Activated CD8-positive, alpha-beta T cell treated with anti-CD3 and anti-CD28 coated beads for 36 hours (primary cell): ENCODE results near the gene ADGRV1. TPM values are rescaled to one million over a fixed set of nuclear protein-coding genes. Genes with fewer than 3 reads are reported as not detected.
A peak's percentile ranks its signal among the peaks of the same experiment; 100 is the strongest.

Experiments
- ATAC-seq: fragments of 200-7000 bp; cut with Tn5 transposase; one replicate; pipeline ENCODE4 v1.10.0; 2021; ENCODE audit warnings: mild to moderate bottlenecking, moderate library complexity
- CTCF ChIA-PET: fragments of 350-600 bp; sonication (Branson Sonifier 250); formaldehyde crosslinking; loops from one replicate; lab custom pipeline; 2021; ENCODE audit warnings: antibody characterized with exemption; lab: Charles Lee
- POLR2A ChIA-PET: fragments of 350-600 bp; sonication (Branson Sonifier 250); formaldehyde crosslinking; loops from one replicate; lab custom pipeline; 2021; ENCODE audit warnings: antibody characterized with exemption; lab: Charles Lee
- DNase-seq: peaks from one replicate; pipeline ENCODE4 v3.0.0-alpha.2; 2020
- H3K27ac Mint-ChIP-seq: one replicate; pipeline ENCODE4 v1.8.0; 2021; ENCODE audit warnings: mild to moderate bottlenecking, mixed read lengths
- H3K27me3 Mint-ChIP-seq: one replicate; pipeline ENCODE4 v1.8.0; 2021; ENCODE audit warnings: mixed read lengths
- H3K36me3 Mint-ChIP-seq: one replicate; pipeline ENCODE4 v1.8.0; 2021; ENCODE audit warnings: low read depth, mixed read lengths
- H3K4me1 Mint-ChIP-seq: one replicate; pipeline ENCODE4 v1.8.0; 2021; ENCODE audit warnings: low read depth, mixed read lengths
- H3K4me3 Mint-ChIP-seq: one replicate; pipeline ENCODE4 v1.8.0; 2021; ENCODE audit warnings: mild to moderate bottlenecking, moderate library complexity, mixed read lengths
- H3K9me3 Mint-ChIP-seq: one replicate; pipeline ENCODE4 v1.8.0; 2021; ENCODE audit warnings: mixed read lengths
- CTCF ChIP-seq: fragments of 200-600 bp; IDR thresholded peaks from one replicate; pipeline ENCODE4 v1.8.0; 2022; ENCODE audit warnings: antibody characterized with exemption, mild to moderate bottlenecking
- intact Hi-C: fragments of 100-400 bp; cut with micrococcal nuclease; formaldehyde crosslinking; loops from one replicate; pipeline ENCODE4 v1.10.0; 2022
- total RNA-seq, 2 experiments: library from RNA; stranded (reverse); gene quantifications; one replicate each; pipeline ENCODE4 v1.2.3, GENCODE V29; 2021

The ADGRV1 gene
- total RNA-seq, 2 experiments from 2014 or later = 0.18 TPM; not detected in 1

- H3K4me3 Mint-ChIP-seq = no peak overlapping the region
Observed at GRCh38 chr5:90932052-90932699, 373.6 kb downstream of the ADGRV1 start.

GRCh38 chr5:90933298-90933697 is 374.7 kb downstream of the ADGRV1 start:
- ATAC-seq (no peak), DNase-seq (no peak)
- ChIA-PET POLR2A (no interaction called here), CTCF (interaction anchor here (0.7 to 7.2 kb wide), 9 partner anchors 10 to 489 kb away, joined by 3 to 70 read pairs (median 13); partner anchors contain the start of gene ARRDC3)
- intact Hi-C loops = loop anchor here (5.0 to 10.0 kb wide), 4 partner anchors 129 to 482 kb away; partner anchors contain the start of gene ARRDC3
- TF ChIP-seq CTCF = no peak
- Mint-ChIP-seq H3K27me3 (peaks cover 2% of the 10 kb centered on the region), H3K4me1 (peaks cover 2% of the 10 kb centered on the region), H3K27ac (no peak overlapping the region), H3K9me3 (no peaks in the 10 kb centered on the region), H3K4me3 (no peak overlapping the region), H3K36me3 (no peaks in the 10 kb centered on the region)

More at GRCh38 chr5:90932052-90932699, 373.6 kb downstream of the ADGRV1 start:
- Mint-ChIP-seq H3K36me3 (no peaks in the 10 kb centered on the region), H3K9me3 (no peaks in the 10 kb centered on the region), H3K4me1 (peaks cover 2% of the 10 kb centered on the region), H3K27ac (no peak overlapping the region), H3K27me3 (peaks cover 4% of the 10 kb centered on the region)
- TF ChIP-seq CTCF = peak; percentile 89
- intact Hi-C loops = loop anchor here (5.0 to 10.0 kb wide), 4 partner anchors 130 to 483 kb away; partner anchors contain the start of gene ARRDC3
- DNase-seq = peak; percentile 33
- POLR2A ChIA-PET = no interaction called here
- peak; percentile 42 for ATAC-seq
- CTCF ChIA-PET = interaction anchor here (0.6 to 7.2 kb wide), 75 partner anchors 11 to 531 kb away, joined by 3 to 70 read pairs (median 4); partner anchors contain the start of gene ARRDC3

- intact Hi-C loops = loop anchor here (5.0 to 10.0 kb wide), 4 partner anchors 128 to 481 kb away; partner anchors contain the start of gene ARRDC3
- H3K27me3 Mint-ChIP-seq = peaks cover 2% of the 10 kb centered on the region
- CTCF ChIA-PET = interaction anchor here (1.0 to 7.2 kb wide), 5 partner anchors 17 to 485 kb away, joined by 3 to 70 read pairs (median 9); partner anchors contain the start of gene ARRDC3
- ATAC-seq (no peak), DNase-seq (no peak)
- H3K4me3 Mint-ChIP-seq = no peak overlapping the region
- POLR2A ChIA-PET = no interaction called here
- H3K36me3 Mint-ChIP-seq = no peaks in the 10 kb centered on the region
- peaks cover 4% of the 10 kb centered on the region for H3K4me1 Mint-ChIP-seq
- no peak overlapping the region for H3K27ac Mint-ChIP-seq
- no peaks in the 10 kb centered on the region for H3K9me3 Mint-ChIP-seq
- no peak for TF ChIP-seq CTCF
Observed at GRCh38 chr5:90934091-90934719, 375.6 kb downstream of the ADGRV1 start.

- ATAC-seq (no peak), DNase-seq (no peak)
- POLR2A ChIA-PET = interaction anchor here (0.6 kb wide), 1 partner anchor 437 kb away, joined by 3 read pairs; no protein-coding TSS in a partner anchor
- Mint-ChIP-seq H3K27me3 (peaks cover 2% of the 10 kb centered on the region), H3K4me3 (no peak overlapping the region), H3K4me1 (peaks cover 9% of the 10 kb centered on the region), H3K9me3 (no peaks in the 10 kb centered on the region), H3K27ac (no peak overlapping the region), H3K36me3 (no peaks in the 10 kb centered on the region)
- no peak for TF ChIP-seq CTCF
- CTCF ChIA-PET = interaction anchor here (1.0 to 7.2 kb wide), 3 partner anchors 69 to 485 kb away, joined by 3 to 70 read pairs (median 6); partner anchors contain the start of gene ARRDC3
- intact Hi-C loops = loop anchor here (5.0 to 10.0 kb wide), 4 partner anchors 128 to 480 kb away; partner anchors contain the start of gene ARRDC3
Observed at GRCh38 chr5:90934738-90935137, 376.1 kb downstream of the ADGRV1 start.
